ENCODE measurements around the gene SORBS2.

- TF ChIP-seq CTCF (IDR thresholded peaks at IDR 0.05) (no peak), EZH2 (IDR thresholded peaks at IDR 0.05; ENCODE audit: borderline replicate concordance, insufficient read depth, low read depth, low read length, poor library complexity, severe bottlenecking) (no peak)
Measured at GRCh38 chr4:185793716-185794115, 18.3 kb downstream of the SORBS2 start.
